NB4 (cell line): ENCODE results near the gene CCDC149.

Experiments used
- TF ChIP-seq, protein P1 (sequence below): IDR thresholded peaks from one replicate; pipeline ENCODE4 v1.5.1; 2012; ENCODE audit warnings: low read depth, low read length
- TF ChIP-seq, protein P2 (sequence below): IDR thresholded peaks from 2 replicates; pipeline ENCODE4 v1.6.1; 2011; ENCODE audit warnings: low read depth, low read length

DNA sequence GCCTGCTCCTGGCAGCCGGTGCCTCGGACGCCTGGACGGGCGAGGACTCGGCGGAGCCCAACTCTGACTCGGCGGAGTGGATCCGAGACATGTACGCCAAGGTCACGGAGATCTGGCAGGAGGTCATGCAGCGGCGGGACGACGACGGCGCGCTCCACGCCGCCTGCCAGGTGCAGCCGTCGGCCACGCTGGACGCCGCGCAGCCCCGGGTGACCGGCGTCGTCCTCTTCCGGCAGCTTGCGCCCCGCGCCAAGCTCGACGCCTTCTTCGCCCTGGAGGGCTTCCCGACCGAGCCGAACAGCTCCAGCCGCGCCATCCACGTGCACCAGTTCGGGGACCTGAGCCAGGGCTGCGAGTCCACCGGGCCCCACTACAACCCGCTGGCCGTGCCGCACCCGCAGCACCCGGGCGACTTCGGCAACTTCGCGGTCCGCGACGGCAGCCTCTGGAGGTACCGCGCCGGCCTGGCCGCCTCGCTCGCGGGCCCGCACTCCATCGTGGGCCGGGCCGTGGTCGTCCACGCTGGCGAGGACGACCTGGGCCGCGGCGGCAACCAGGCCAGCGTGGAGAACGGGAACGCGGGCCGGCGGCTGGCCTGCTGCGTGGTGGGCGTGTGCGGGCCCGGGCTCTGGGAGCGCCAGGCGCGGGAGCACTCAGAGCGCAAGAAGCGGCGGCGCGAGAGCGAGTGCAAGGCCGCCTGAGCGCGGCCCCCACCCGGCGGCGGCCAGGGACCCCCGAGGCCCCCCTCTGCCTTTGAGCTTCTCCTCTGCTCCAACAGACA, 113.1 kb downstream of the CCDC149 start:
- TF ChIP-seq, protein P1, sequence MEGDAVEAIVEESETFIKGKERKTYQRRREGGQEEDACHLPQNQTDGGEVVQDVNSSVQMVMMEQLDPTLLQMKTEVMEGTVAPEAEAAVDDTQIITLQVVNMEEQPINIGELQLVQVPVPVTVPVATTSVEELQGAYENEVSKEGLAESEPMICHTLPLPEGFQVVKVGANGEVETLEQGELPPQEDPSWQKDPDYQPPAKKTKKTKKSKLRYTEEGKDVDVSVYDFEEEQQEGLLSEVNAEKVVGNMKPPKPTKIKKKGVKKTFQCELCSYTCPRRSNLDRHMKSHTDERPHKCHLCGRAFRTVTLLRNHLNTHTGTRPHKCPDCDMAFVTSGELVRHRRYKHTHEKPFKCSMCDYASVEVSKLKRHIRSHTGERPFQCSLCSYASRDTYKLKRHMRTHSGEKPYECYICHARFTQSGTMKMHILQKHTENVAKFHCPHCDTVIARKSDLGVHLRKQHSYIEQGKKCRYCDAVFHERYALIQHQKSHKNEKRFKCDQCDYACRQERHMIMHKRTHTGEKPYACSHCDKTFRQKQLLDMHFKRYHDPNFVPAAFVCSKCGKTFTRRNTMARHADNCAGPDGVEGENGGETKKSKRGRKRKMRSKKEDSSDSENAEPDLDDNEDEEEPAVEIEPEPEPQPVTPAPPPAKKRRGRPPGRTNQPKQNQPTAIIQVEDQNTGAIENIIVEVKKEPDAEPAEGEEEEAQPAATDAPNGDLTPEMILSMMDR: no peak
- TF ChIP-seq, protein P2, sequence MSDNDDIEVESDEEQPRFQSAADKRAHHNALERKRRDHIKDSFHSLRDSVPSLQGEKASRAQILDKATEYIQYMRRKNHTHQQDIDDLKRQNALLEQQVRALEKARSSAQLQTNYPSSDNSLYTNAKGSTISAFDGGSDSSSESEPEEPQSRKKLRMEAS: no peak
